Lower leg skin (tissue), 4 donors: ENCODE data around the gene ATF6. TPM values are rescaled to one million over a fixed set of nuclear protein-coding genes. Genes with fewer than 3 reads are reported as not detected.

Experiments used
- DNase-seq, 2 donors: peaks; one replicate each; pipeline ENCODE4 v3.0.0-alpha.2; 2019; ENCODE audit warnings: low spot score in 2 of 2
- H3K4me3 ChIP-seq: fragments of 200-600 bp; sonication (generic); 2 replicates; pipeline ENCODE4 v1.5.1; 2017; ENCODE audit warnings: mild to moderate bottlenecking, low read depth; ENCODE audit not compliant: poor library complexity, severe bottlenecking
- CTCF ChIP-seq, 3 donors: fragments of 450-650 bp; IDR thresholded peaks; one replicate each; pipeline ENCODE4 v1.5.1; 2016; ENCODE audit warnings: antibody characterized with exemption in 3 of 3, mild to moderate bottlenecking in 3 of 3, moderate library complexity in 2 of 3
- POLR2A ChIP-seq, 2 donors: fragments of 450-650 bp; IDR thresholded peaks; one replicate each; pipeline ENCODE4 v1.6.1; 2016 to 2017; ENCODE audit warnings: antibody characterized with exemption in 2 of 2, mild to moderate bottlenecking in 1 of 2, moderate library complexity in 1 of 2
- WGBS, 2 donors: methylation state at CpG; one replicate each; pipeline ENCODE4 v1.1.5; 2018; 5-methylcytosine and 5-hydroxymethylcytosine counted together
- intact Hi-C: fragments of 100-400 bp; cut with DNase I; formaldehyde crosslinking; loops from one replicate; pipeline ENCODE4 v1.15.0; 2023; ENCODE audit warnings: low total_unique reads
- total RNA-seq, 4 donors: library from RNA; depleted of rRNA; stranded (reverse); fragments of >200 nt; gene quantifications; one replicate each; pipeline ENCODE4 v1.1.0, GENCODE V29; 2016

The ATF6 gene
- total RNA-seq, 4 donors from 2014 or later: 28.7 to 33.5 (median 31.2) TPM

- DNase-seq: no peak
- WGBS, 2 donors: 71 to 74% methylated on average over 5 of the region's 5 CpGs
These were observed 34.0 kb upstream of the ATF6 start for GRCh38 chr1:161731981-161732718.

GRCh38 chr1:161733526-161733925 lies 32.6 kb upstream of the ATF6 start:
- WGBS, 2 donors: 0 to 4% methylated on average over 1 of the region's 1 CpG
- intact Hi-C loops: no loop called here
- no peak for TF ChIP-seq POLR2A (IDR thresholded peaks at IDR 0.05)
- no peak for TF ChIP-seq CTCF (IDR thresholded peaks at IDR 0.05)
- H3K4me3 ChIP-seq: no peak overlapping the region
- DNase-seq: no peak

More at GRCh38 chr1:161731981-161732718, 34.0 kb upstream of the ATF6 start:
- TF ChIP-seq CTCF (IDR thresholded peaks at IDR 0.05) (no peak), POLR2A (IDR thresholded peaks at IDR 0.05) (no peak)
- no peak overlapping the region for H3K4me3 ChIP-seq
- intact Hi-C loops: no loop called here

GRCh38 chr1:161735837-161736236 lies 30.3 kb upstream of the ATF6 start:
- TF ChIP-seq CTCF (IDR thresholded peaks at IDR 0.05) (no peak), POLR2A (IDR thresholded peaks at IDR 0.05) (no peak)
- intact Hi-C loops: no loop called here
- 90 to 94% methylated on average over 3 of the region's 3 CpGs for WGBS, 2 donors
- H3K4me3 ChIP-seq: no peak overlapping the region
- no peak for DNase-seq

DNA sequence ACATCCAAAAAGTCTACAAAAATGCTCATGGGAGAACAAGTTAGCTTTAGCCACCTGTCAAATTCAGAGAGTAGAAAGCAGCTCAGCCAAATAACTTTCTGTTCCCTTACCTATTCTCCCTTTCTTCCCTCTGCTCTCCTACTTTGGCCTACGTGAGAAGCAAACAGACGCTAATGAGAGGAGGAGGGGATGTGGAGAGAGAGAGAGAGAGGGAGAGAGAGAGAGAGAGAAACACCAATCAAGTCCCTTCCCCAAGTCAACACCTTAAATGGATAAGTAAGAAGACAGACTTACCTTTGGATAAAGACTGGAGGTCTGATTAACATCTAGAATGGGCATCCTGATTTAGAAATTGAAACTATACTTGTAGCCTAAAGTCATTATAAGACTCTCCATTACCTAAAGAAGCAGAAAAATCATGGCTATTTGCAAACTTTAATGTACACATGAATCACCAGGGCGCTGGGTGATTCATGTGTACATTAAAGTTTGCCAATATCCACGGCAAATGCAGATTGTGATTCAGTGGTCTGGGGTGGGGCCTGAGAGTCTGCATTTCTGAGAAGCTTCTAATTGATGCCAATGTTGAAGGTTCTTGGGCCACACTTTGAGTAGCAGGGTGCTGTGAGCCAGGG lies 29.7 kb upstream of the ATF6 start:
- TF ChIP-seq CTCF (IDR thresholded peaks at IDR 0.05) (no peak), POLR2A (IDR thresholded peaks at IDR 0.05) (no peak)
- intact Hi-C loops: no loop called here
- no peak for DNase-seq
- H3K4me3 ChIP-seq: no peak overlapping the region
- 48 to 56% methylated on average over 4 of the region's 4 CpGs for WGBS, 2 donors

GRCh38 chr1:161737625-161738024 lies 28.5 kb upstream of the ATF6 start:
- no peak for TF ChIP-seq CTCF (IDR thresholded peaks at IDR 0.05)
- TF ChIP-seq POLR2A (IDR thresholded peaks at IDR 0.05): no peak
- no peak for DNase-seq
- no peak overlapping the region for H3K4me3 ChIP-seq
- 71 to 83% methylated on average over 2 of the region's 2 CpGs for WGBS, 2 donors
- intact Hi-C loops: no loop called here
